ENCODE results near the gene BMX. TPM values are rescaled to one million over a fixed set of nuclear protein-coding genes. Genes with fewer than 3 reads are reported as not detected.

The BMX gene
- total and polyA plus RNA-seq, 12 donors = 0.11 to 1.8 (median 0.64) TPM; not detected in 1

GRCh38 chrX:15600049-15600448 lies 99.4 kb downstream of the BMX start:
- H3K27ac ChIP-seq = no peak overlapping the region
- intact Hi-C loops (cut with DNase I) = no loop called here
- no peak for DNase-seq
- H3K9me3 ChIP-seq (replicated peaks in 1 of 3) = no peaks in the 10 kb centered on the region
- no peaks in the 10 kb centered on the region for H3K4me1 ChIP-seq (replicated peaks in 1 of 2)
- H3K4me3 ChIP-seq = no peak overlapping the region
- H3K36me3 ChIP-seq (replicated peaks in 1 of 2) = no peaks in the 10 kb centered on the region
- TF ChIP-seq CTCF (IDR thresholded peaks at IDR 0.05) = no peak
- no peak for TF ChIP-seq POLR2A (IDR thresholded peaks at IDR 0.05)
- H3K27me3 ChIP-seq = peaks cover 3% of the 10 kb centered on the region

GRCh38 chrX:15600745-15601144 lies 100.1 kb downstream of the BMX start, which contains the start of gene ACE2:
ACE2 (minus strand) TSS chrX:15600960; CDS start chrX:15600911, 49 bp downstream.
- TF ChIP-seq CTCF (IDR thresholded peaks at IDR 0.05) = no peak
- no peak for TF ChIP-seq POLR2A (IDR thresholded peaks at IDR 0.05)
- intact Hi-C loops (cut with DNase I) = no loop called here
- peaks cover 3% of the 10 kb centered on the region for H3K27me3 ChIP-seq

GRCh38 chrX:15601932-15602331 lies 101.3 kb downstream of the BMX start:
- DNase-seq = no peak
- peaks cover 3% of the 10 kb centered on the region for H3K27me3 ChIP-seq
- H3K4me3 ChIP-seq = no peak overlapping the region
- no peak overlapping the region for H3K27ac ChIP-seq
- intact Hi-C loops (cut with DNase I) = no loop called here
- no peaks in the 10 kb centered on the region for H3K9me3 ChIP-seq (replicated peaks in 1 of 3)
- H3K36me3 ChIP-seq (replicated peaks in 1 of 2) = no peaks in the 10 kb centered on the region
- 52 to 80% (median 68%) methylated on average over 3 of the region's 3 CpGs for WGBS, 4 donors
- no peak for TF ChIP-seq POLR2A (IDR thresholded peaks at IDR 0.05)
- H3K4me1 ChIP-seq (replicated peaks in 1 of 2) = no peaks in the 10 kb centered on the region

More at GRCh38 chrX:15600745-15601144, 100.1 kb downstream of the BMX start, which contains the start of gene ACE2:
- Histone ChIP-seq H3K27ac (no peak within 1 kb of the TSS), H3K9me3 (replicated peaks in 1 of 3) (no peaks in the 10 kb centered on the region), H3K4me1 (replicated peaks in 1 of 2) (no peaks in the 10 kb centered on the region), H3K4me3 (no peak within 1 kb of the TSS), H3K36me3 (replicated peaks in 1 of 2) (no peaks in the 10 kb centered on the region)
- WGBS, 4 donors = 63 to 75% (median 68%) methylated on average over 4 of the region's 4 CpGs
- DNase-seq = no peak

GRCh38 chrX:15602761-15603160 lies 102.2 kb downstream of the BMX start:
- no peak for TF ChIP-seq POLR2A (IDR thresholded peaks at IDR 0.05)
- TF ChIP-seq CTCF (IDR thresholded peaks at IDR 0.05) = no peak
- Histone ChIP-seq H3K27ac (no peak overlapping the region), H3K9me3 (replicated peaks in 1 of 3) (no peaks in the 10 kb centered on the region), H3K4me1 (replicated peaks in 1 of 2) (no peaks in the 10 kb centered on the region), H3K36me3 (replicated peaks in 1 of 2) (no peaks in the 10 kb centered on the region), H3K4me3 (no peak overlapping the region), H3K27me3 (peaks cover 3% of the 10 kb centered on the region)
- DNase-seq = no peak
- intact Hi-C loops (cut with DNase I) = no loop called here
- WGBS, 4 donors = 58 to 87% (median 75%) methylated on average over 5 of the region's 5 CpGs

- 60 to 100% (median 67%) methylated on average over 1 of the region's 1 CpG for WGBS, 4 donors
Measured at GRCh38 chrX:15605226-15605625, 104.6 kb downstream of the BMX start.

More at GRCh38 chrX:15605226-15605625, 104.6 kb downstream of the BMX start:
- peaks cover 3% of the 10 kb centered on the region for H3K27me3 ChIP-seq
- DNase-seq = no peak
- H3K36me3 ChIP-seq (replicated peaks in 1 of 2) = no peaks in the 10 kb centered on the region
- intact Hi-C loops (cut with DNase I) = no loop called here
- no peak overlapping the region for H3K27ac ChIP-seq
- H3K4me1 ChIP-seq (replicated peaks in 1 of 2) = no peaks in the 10 kb centered on the region
- no peak overlapping the region for H3K4me3 ChIP-seq
- H3K9me3 ChIP-seq (replicated peaks in 1 of 3) = no peaks in the 10 kb centered on the region
- TF ChIP-seq CTCF (IDR thresholded peaks at IDR 0.05) (no peak), POLR2A (IDR thresholded peaks at IDR 0.05) (no peak)

Measured in adrenal gland (tissue), 12 donors.